ENCODE data around the gene STEAP3.

The STEAP3 gene

GRCh38 chr2:119248751-119249150 lies 25.1 kb downstream of the STEAP3 start:
- TF ChIP-seq, protein P1, sequence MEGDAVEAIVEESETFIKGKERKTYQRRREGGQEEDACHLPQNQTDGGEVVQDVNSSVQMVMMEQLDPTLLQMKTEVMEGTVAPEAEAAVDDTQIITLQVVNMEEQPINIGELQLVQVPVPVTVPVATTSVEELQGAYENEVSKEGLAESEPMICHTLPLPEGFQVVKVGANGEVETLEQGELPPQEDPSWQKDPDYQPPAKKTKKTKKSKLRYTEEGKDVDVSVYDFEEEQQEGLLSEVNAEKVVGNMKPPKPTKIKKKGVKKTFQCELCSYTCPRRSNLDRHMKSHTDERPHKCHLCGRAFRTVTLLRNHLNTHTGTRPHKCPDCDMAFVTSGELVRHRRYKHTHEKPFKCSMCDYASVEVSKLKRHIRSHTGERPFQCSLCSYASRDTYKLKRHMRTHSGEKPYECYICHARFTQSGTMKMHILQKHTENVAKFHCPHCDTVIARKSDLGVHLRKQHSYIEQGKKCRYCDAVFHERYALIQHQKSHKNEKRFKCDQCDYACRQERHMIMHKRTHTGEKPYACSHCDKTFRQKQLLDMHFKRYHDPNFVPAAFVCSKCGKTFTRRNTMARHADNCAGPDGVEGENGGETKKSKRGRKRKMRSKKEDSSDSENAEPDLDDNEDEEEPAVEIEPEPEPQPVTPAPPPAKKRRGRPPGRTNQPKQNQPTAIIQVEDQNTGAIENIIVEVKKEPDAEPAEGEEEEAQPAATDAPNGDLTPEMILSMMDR (IDR thresholded peaks at IDR 0.05; ENCODE audit: insufficient read depth, low read length, missing control alignments) = no peak
- ChIA-PET CTCF (interaction anchor here (1.2 to 3.4 kb wide), 6 partner anchors 9 to 19 kb away, joined by 3 to 21 read pairs (median 4); no protein-coding TSS in a partner anchor), POLR2A (interaction anchor here (0.6 to 0.8 kb wide), 4 partner anchors 16 to 69 kb away, joined by 3 to 4 read pairs (median 4); partner anchors contain the start of gene STEAP3)

GRCh38 chr2:119249311-119249710 lies 25.7 kb downstream of the STEAP3 start:
- TF ChIP-seq, protein P1 (IDR thresholded peaks at IDR 0.05; ENCODE audit: insufficient read depth, low read length, missing control alignments) = no peak
- CTCF ChIA-PET = interaction anchor here (1.2 to 3.4 kb wide), 6 partner anchors 9 to 19 kb away, joined by 3 to 21 read pairs (median 4); no protein-coding TSS in a partner anchor
- no peak for DNase-seq (ENCODE audit: low read depth, low spot score)
- H3K4me3 ChIP-seq (ENCODE audit: low read depth, low read length) = no peak overlapping the region
- POLR2A ChIA-PET = interaction anchor here (0.8 kb wide), 1 partner anchor 16 kb away, joined by 4 read pairs; no protein-coding TSS in a partner anchor

More at GRCh38 chr2:119248751-119249150, 25.1 kb downstream of the STEAP3 start:
- no peak for DNase-seq (ENCODE audit: low read depth, low spot score)
- no peak overlapping the region for H3K4me3 ChIP-seq (ENCODE audit: low read depth, low read length)

DNA sequence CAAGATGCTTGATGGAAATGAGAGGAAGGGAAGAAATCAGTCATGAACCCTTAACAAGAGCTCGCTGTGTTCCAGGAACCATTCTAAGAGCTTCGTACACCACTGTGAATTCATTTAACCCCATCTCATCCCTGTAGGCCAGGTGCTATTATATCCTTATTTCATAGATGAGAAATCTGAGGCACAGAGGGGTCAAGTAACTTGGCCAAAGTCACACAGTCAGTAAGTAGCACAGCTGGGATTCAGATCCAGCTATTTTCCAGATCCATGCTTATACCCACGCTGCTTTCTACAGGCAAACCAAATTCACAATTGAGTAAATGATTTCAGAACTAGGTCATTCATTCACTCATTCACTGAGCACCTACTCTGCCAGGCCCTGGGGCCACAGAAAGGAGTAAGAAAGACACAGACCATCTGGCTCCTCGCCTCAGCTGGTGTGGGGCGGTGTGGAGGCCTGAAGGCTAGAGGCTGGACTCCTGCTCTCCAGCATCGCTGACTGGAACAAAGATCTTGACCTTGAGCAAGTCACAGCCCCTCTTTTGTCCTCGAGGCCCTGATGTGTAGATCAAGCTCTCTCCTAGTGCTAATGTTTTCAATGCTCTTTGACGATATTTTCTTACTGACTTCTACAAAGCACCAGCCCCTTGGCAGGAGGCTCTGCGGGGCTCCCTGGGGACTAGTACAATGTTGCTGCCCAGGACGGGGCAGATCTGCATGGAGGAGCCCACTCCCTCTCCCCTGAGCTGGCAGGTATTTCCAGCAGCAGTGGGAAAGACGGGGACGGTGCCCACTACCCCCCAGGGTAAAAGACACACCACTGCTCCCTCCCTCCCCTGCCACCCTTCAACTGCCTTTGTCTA lies 26.5 kb downstream of the STEAP3 start:
- TF ChIP-seq, protein P1 (IDR thresholded peaks at IDR 0.05; ENCODE audit: insufficient read depth, low read length, missing control alignments) = no peak
- no peak for DNase-seq (ENCODE audit: low read depth, low spot score)
- ChIA-PET CTCF (interaction anchor here (1.2 to 3.4 kb wide), 6 partner anchors 10 to 20 kb away, joined by 3 to 21 read pairs (median 4); no protein-coding TSS in a partner anchor), POLR2A (no interaction called here)
- H3K4me3 ChIP-seq (ENCODE audit: low read depth, low read length) = no peak overlapping the region

DNA sequence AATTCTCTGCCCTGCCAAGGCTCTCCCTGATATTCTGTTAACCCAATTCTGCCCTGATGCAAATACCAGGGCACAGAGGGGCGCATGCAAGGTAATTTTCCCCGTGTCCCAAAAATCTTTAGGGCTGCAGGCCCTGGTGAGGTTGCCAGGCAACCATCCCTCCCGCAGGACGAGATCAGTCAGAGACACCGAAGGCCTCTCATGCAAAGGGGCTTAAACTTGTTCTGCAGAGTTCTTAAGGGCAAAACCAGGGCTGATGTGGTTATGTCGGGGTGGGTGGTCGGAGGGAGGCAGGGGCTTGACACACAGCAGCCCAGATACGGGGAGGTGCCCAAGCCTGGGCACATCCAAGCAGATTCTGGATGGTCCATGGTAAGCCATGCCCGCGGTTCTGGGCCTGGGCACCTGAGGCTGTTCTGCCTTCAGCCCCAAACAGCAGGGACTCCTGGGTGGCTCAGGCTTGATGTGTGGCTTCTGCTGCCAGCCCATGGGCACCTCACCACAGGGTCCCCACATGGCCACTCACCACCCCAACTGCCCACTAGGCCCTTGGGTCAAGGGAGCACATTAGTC lies 27.2 kb downstream of the STEAP3 start:
- CTCF ChIA-PET = interaction anchor here (1.5 to 3.4 kb wide), 2 partner anchors 15 kb away, joined by 4 to 21 read pairs; no protein-coding TSS in a partner anchor
- TF ChIP-seq, protein P1 (IDR thresholded peaks at IDR 0.05; ENCODE audit: insufficient read depth, low read length, missing control alignments) = no peak
- no peak overlapping the region for H3K4me3 ChIP-seq (ENCODE audit: low read depth, low read length)
- no peak for DNase-seq (ENCODE audit: low read depth, low spot score)
- POLR2A ChIA-PET = no interaction called here

- POLR2A ChIA-PET = no interaction called here
Measured at GRCh38 chr2:119251652-119252051, 28.0 kb downstream of the STEAP3 start.

More at GRCh38 chr2:119251652-119252051, 28.0 kb downstream of the STEAP3 start:
- DNase-seq (ENCODE audit: low read depth, low spot score) = no peak
- TF ChIP-seq, protein P1 (IDR thresholded peaks at IDR 0.05; ENCODE audit: insufficient read depth, low read length, missing control alignments) = no peak
- CTCF ChIA-PET = interaction anchor here (1.5 to 3.4 kb wide), 2 partner anchors 14 to 16 kb away, joined by 4 to 21 read pairs; no protein-coding TSS in a partner anchor
- H3K4me3 ChIP-seq (ENCODE audit: low read depth, low read length) = no peak overlapping the region

All from AG04449 (cell line).